ENCODE results near the gene HSD17B3.
"Not testable (repeated sequence)": the region's sequence is repeated elsewhere in the genome, so short reads cannot be mapped to it uniquely, and the experiment has no call there.

HSD17B3 gene

GRCh38 chr9:96322210-96322609 lies 20.2 kb upstream of the HSD17B3 start:
- H3K9me3 Mint-ChIP-seq; H3K36me3 Mint-ChIP-seq (ENCODE audit: low read depth); H3K27me3 Mint-ChIP-seq (ENCODE audit: low read depth); H3K4me1 Mint-ChIP-seq (ENCODE audit: low read depth); H3K4me3 Mint-ChIP-seq; H3K27ac Mint-ChIP-seq: not testable (repeated sequence)

GRCh38 chr9:96321515-96321914 lies 19.5 kb upstream of the HSD17B3 start:
- H3K4me3 Mint-ChIP-seq = no peak overlapping the region
- H3K27ac Mint-ChIP-seq = no peak overlapping the region
- H3K27me3 Mint-ChIP-seq (ENCODE audit: low read depth) = peaks cover 8% of the 10 kb centered on the region
- H3K4me1 Mint-ChIP-seq (ENCODE audit: low read depth) = no peaks in the 10 kb centered on the region
- H3K9me3 Mint-ChIP-seq = no peaks in the 10 kb centered on the region
- H3K36me3 Mint-ChIP-seq (ENCODE audit: low read depth) = no peaks in the 10 kb centered on the region

- Mint-ChIP-seq H3K9me3 (no peaks in the 10 kb centered on the region), H3K27me3 (ENCODE audit: low read depth) (peaks cover 8% of the 10 kb centered on the region), H3K36me3 (ENCODE audit: low read depth) (no peaks in the 10 kb centered on the region), H3K4me3 (no peak overlapping the region), H3K4me1 (ENCODE audit: low read depth) (no peaks in the 10 kb centered on the region), H3K27ac (no peak overlapping the region)
Measured at GRCh38 chr9:96320749-96321280, 18.8 kb upstream of the HSD17B3 start.

- Mint-ChIP-seq H3K27me3 (ENCODE audit: low read depth) (peaks cover 3% of the 10 kb centered on the region), H3K4me3 (no peak overlapping the region), H3K9me3 (no peaks in the 10 kb centered on the region), H3K36me3 (ENCODE audit: low read depth) (no peaks in the 10 kb centered on the region), H3K27ac (no peak overlapping the region), H3K4me1 (ENCODE audit: low read depth) (no peaks in the 10 kb centered on the region)
Measured at GRCh38 chr9:96318921-96319565, 17.1 kb upstream of the HSD17B3 start.

GRCh38 chr9:96317335-96317980 lies 15.5 kb upstream of the HSD17B3 start:
- H3K9me3 Mint-ChIP-seq = peaks cover 14% of the 10 kb centered on the region
- H3K4me3 Mint-ChIP-seq = no peak overlapping the region
- peaks cover 3% of the 10 kb centered on the region for H3K27me3 Mint-ChIP-seq (ENCODE audit: low read depth)

GRCh38 chr9:96309850-96310249 lies 7.9 kb upstream of the HSD17B3 start:
- peaks cover 24% of the 10 kb centered on the region for H3K9me3 Mint-ChIP-seq
- H3K36me3 Mint-ChIP-seq (ENCODE audit: low read depth) = peaks cover 2% of the 10 kb centered on the region
- no peaks in the 10 kb centered on the region for H3K4me1 Mint-ChIP-seq (ENCODE audit: low read depth)
- H3K27ac Mint-ChIP-seq = no peak overlapping the region
- peaks cover 12% of the 10 kb centered on the region for H3K27me3 Mint-ChIP-seq (ENCODE audit: low read depth)
- no peak overlapping the region for H3K4me3 Mint-ChIP-seq

More at GRCh38 chr9:96317335-96317980, 15.5 kb upstream of the HSD17B3 start:
- H3K4me1 Mint-ChIP-seq (ENCODE audit: low read depth) = no peaks in the 10 kb centered on the region
- H3K27ac Mint-ChIP-seq = no peak overlapping the region
- H3K36me3 Mint-ChIP-seq (ENCODE audit: low read depth) = no peaks in the 10 kb centered on the region

- not testable (repeated sequence) for H3K4me3 Mint-ChIP-seq; H3K27ac Mint-ChIP-seq; H3K9me3 Mint-ChIP-seq; H3K4me1 Mint-ChIP-seq (ENCODE audit: low read depth); H3K36me3 Mint-ChIP-seq (ENCODE audit: low read depth)
- H3K27me3 Mint-ChIP-seq (ENCODE audit: low read depth) = peaks cover 16% of the 10 kb centered on the region
Measured at GRCh38 chr9:96306958-96307357, 5.0 kb upstream of the HSD17B3 start.

GRCh38 chr9:96305171-96305570 lies 3.2 kb upstream of the HSD17B3 start:
- Mint-ChIP-seq H3K27me3 (ENCODE audit: low read depth) (peaks cover 10% of the 10 kb centered on the region), H3K36me3 (ENCODE audit: low read depth) (no peaks in the 10 kb centered on the region), H3K27ac (no peak overlapping the region), H3K4me3 (no peak overlapping the region), H3K9me3 (no peaks in the 10 kb centered on the region), H3K4me1 (ENCODE audit: low read depth) (no peaks in the 10 kb centered on the region)

GRCh38 chr9:96304230-96304629 lies 2.3 kb upstream of the HSD17B3 start:
- H3K36me3 Mint-ChIP-seq (ENCODE audit: low read depth) = no peaks in the 10 kb centered on the region
- H3K4me3 Mint-ChIP-seq = no peak overlapping the region
- H3K4me1 Mint-ChIP-seq (ENCODE audit: low read depth) = no peaks in the 10 kb centered on the region
- no peaks in the 10 kb centered on the region for H3K9me3 Mint-ChIP-seq
- no peak overlapping the region for H3K27ac Mint-ChIP-seq
- peaks cover 11% of the 10 kb centered on the region for H3K27me3 Mint-ChIP-seq (ENCODE audit: low read depth)

- H3K4me1 Mint-ChIP-seq (ENCODE audit: low read depth) = no peaks in the 10 kb centered on the region
- H3K27ac Mint-ChIP-seq = no peak overlapping the region
- no peak overlapping the region for H3K4me3 Mint-ChIP-seq
- peaks cover 8% of the 10 kb centered on the region for H3K27me3 Mint-ChIP-seq (ENCODE audit: low read depth)
- H3K36me3 Mint-ChIP-seq (ENCODE audit: low read depth) = no peaks in the 10 kb centered on the region
- H3K9me3 Mint-ChIP-seq = no peaks in the 10 kb centered on the region
Measured at GRCh38 chr9:96299823-96300222, 2.2 kb downstream of the HSD17B3 start.

- Mint-ChIP-seq H3K27me3 (ENCODE audit: low read depth) (no peaks in the 10 kb centered on the region), H3K36me3 (ENCODE audit: low read depth) (no peaks in the 10 kb centered on the region), H3K4me3 (no peak overlapping the region), H3K9me3 (no peaks in the 10 kb centered on the region), H3K4me1 (ENCODE audit: low read depth) (no peaks in the 10 kb centered on the region), H3K27ac (no peak overlapping the region)
Measured at GRCh38 chr9:96294159-96294545, 7.8 kb downstream of the HSD17B3 start.

- no peak overlapping the region for H3K27ac Mint-ChIP-seq
Measured at GRCh38 chr9:96293498-96294158, 8.3 kb downstream of the HSD17B3 start.

GRCh38 chr9:96289392-96289791 lies 12.6 kb downstream of the HSD17B3 start:
- Mint-ChIP-seq H3K4me1 (ENCODE audit: low read depth) (no peaks in the 10 kb centered on the region), H3K27me3 (ENCODE audit: low read depth) (no peaks in the 10 kb centered on the region), H3K9me3 (peaks cover 5% of the 10 kb centered on the region), H3K27ac (no peak overlapping the region), H3K4me3 (no peak overlapping the region), H3K36me3 (ENCODE audit: low read depth) (no peaks in the 10 kb centered on the region)

More at GRCh38 chr9:96293498-96294158, 8.3 kb downstream of the HSD17B3 start:
- no peaks in the 10 kb centered on the region for H3K4me1 Mint-ChIP-seq (ENCODE audit: low read depth)
- no peaks in the 10 kb centered on the region for H3K27me3 Mint-ChIP-seq (ENCODE audit: low read depth)
- H3K9me3 Mint-ChIP-seq = no peaks in the 10 kb centered on the region
- H3K4me3 Mint-ChIP-seq = no peak overlapping the region
- H3K36me3 Mint-ChIP-seq (ENCODE audit: low read depth) = no peaks in the 10 kb centered on the region

- no peaks in the 10 kb centered on the region for H3K27me3 Mint-ChIP-seq (ENCODE audit: low read depth)
- H3K4me3 Mint-ChIP-seq = no peak overlapping the region
- no peaks in the 10 kb centered on the region for H3K36me3 Mint-ChIP-seq (ENCODE audit: low read depth)
- H3K27ac Mint-ChIP-seq = no peak overlapping the region
- no peaks in the 10 kb centered on the region for H3K4me1 Mint-ChIP-seq (ENCODE audit: low read depth)
- H3K9me3 Mint-ChIP-seq = peaks cover 5% of the 10 kb centered on the region
Measured at GRCh38 chr9:96281641-96282040, 20.3 kb downstream of the HSD17B3 start.

GRCh38 chr9:96279932-96280331 lies 22.0 kb downstream of the HSD17B3 start:
- Mint-ChIP-seq H3K9me3 (peaks cover 11% of the 10 kb centered on the region), H3K27me3 (ENCODE audit: low read depth) (no peaks in the 10 kb centered on the region), H3K36me3 (ENCODE audit: low read depth) (no peaks in the 10 kb centered on the region), H3K4me1 (ENCODE audit: low read depth) (no peaks in the 10 kb centered on the region), H3K27ac (no peak overlapping the region), H3K4me3 (no peak overlapping the region)
